ENCODE results near the gene RFT1. TPM values are rescaled to one million over a fixed set of nuclear protein-coding genes. Genes with fewer than 3 reads are reported as not detected.

Gene RFT1
- total RNA-seq, 1 experiment from 2014 or later, result 26.3 TPM

DNA sequence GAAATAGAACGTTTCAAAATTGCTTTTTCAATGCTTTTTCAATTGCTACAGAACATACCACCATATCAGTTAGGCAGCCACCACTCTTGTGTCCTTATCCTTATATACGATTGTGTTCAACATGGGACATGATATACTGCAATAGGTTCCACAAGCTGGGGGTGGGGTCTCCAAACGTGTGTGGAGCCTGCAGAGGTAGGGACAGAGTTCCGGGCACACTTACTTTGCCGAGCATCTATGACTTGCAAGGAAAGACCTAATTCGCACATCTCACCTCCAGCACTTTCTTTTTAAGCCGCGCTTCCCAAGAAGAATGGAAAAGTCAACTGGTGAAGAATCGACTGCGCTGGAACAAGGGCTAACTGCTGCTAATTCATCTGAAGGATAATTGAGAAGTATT lies 44.8 kb downstream of the RFT1 start:
- POLR2A ChIA-PET, result no interaction called here
- Mint-ChIP-seq H3K27me3 (ENCODE audit: low read depth) (no peaks in the 10 kb centered on the region), H3K4me1 (no peaks in the 10 kb centered on the region), H3K27ac (no peak overlapping the region), H3K36me3 (no peaks in the 10 kb centered on the region), H3K9me3 (no peaks in the 10 kb centered on the region), H3K4me3 (no peak overlapping the region)
- no peak for TF ChIP-seq ZNF263 (CRISPR knock-in tag; IDR thresholded peaks at IDR 0.05; ENCODE audit: low read depth)
- TF ChIP-seq, protein P1, sequence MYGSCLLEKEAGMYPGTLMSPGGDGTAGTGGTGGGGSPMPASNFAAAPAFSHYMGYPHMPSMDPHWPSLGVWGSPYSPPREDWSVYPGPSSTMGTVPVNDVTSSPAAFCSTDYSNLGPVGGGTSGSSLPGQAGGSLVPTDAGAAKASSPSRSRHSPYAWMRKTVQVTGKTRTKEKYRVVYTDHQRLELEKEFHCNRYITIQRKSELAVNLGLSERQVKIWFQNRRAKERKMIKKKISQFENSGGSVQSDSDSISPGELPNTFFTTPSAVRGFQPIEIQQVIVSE (CRISPR knock-in tag; IDR thresholded peaks at IDR 0.05; ENCODE audit: borderline replicate concordance), result no peak
- TF ChIP-seq, protein P2, sequence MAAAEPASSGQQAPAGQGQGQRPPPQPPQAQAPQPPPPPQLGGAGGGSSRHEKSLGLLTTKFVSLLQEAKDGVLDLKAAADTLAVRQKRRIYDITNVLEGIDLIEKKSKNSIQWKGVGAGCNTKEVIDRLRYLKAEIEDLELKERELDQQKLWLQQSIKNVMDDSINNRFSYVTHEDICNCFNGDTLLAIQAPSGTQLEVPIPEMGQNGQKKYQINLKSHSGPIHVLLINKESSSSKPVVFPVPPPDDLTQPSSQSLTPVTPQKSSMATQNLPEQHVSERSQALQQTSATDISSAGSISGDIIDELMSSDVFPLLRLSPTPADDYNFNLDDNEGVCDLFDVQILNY (CRISPR knock-in tag; IDR thresholded peaks at IDR 0.05), result no peak
- TF ChIP-seq, protein P3, sequence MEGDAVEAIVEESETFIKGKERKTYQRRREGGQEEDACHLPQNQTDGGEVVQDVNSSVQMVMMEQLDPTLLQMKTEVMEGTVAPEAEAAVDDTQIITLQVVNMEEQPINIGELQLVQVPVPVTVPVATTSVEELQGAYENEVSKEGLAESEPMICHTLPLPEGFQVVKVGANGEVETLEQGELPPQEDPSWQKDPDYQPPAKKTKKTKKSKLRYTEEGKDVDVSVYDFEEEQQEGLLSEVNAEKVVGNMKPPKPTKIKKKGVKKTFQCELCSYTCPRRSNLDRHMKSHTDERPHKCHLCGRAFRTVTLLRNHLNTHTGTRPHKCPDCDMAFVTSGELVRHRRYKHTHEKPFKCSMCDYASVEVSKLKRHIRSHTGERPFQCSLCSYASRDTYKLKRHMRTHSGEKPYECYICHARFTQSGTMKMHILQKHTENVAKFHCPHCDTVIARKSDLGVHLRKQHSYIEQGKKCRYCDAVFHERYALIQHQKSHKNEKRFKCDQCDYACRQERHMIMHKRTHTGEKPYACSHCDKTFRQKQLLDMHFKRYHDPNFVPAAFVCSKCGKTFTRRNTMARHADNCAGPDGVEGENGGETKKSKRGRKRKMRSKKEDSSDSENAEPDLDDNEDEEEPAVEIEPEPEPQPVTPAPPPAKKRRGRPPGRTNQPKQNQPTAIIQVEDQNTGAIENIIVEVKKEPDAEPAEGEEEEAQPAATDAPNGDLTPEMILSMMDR (IDR thresholded peaks at IDR 0.05), result no peak
- TF ChIP-seq, protein P4, sequence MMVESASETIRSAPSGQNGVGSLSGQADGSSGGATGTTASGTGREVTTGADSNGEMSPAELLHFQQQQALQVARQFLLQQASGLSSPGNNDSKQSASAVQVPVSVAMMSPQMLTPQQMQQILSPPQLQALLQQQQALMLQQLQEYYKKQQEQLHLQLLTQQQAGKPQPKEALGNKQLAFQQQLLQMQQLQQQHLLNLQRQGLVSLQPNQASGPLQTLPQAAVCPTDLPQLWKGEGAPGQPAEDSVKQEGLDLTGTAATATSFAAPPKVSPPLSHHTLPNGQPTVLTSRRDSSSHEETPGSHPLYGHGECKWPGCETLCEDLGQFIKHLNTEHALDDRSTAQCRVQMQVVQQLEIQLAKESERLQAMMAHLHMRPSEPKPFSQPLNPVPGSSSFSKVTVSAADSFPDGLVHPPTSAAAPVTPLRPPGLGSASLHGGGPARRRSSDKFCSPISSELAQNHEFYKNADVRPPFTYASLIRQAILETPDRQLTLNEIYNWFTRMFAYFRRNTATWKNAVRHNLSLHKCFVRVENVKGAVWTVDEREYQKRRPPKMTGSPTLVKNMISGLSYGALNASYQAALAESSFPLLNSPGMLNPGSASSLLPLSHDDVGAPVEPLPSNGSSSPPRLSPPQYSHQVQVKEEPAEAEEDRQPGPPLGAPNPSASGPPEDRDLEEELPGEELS (CRISPR knock-in tag; IDR thresholded peaks at IDR 0.05), result no peak
- TF ChIP-seq GRHL2 (CRISPR knock-in tag; IDR thresholded peaks at IDR 0.05; ENCODE audit: insufficient replicate concordance, severe bottlenecking), result no peak
- TF ChIP-seq, protein P5, sequence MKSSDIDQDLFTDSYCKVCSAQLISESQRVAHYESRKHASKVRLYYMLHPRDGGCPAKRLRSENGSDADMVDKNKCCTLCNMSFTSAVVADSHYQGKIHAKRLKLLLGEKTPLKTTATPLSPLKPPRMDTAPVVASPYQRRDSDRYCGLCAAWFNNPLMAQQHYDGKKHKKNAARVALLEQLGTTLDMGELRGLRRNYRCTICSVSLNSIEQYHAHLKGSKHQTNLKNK (CRISPR knock-in tag; IDR thresholded peaks at IDR 0.05), result no peak
- TF ChIP-seq ZBTB21 (CRISPR knock-in tag; IDR thresholded peaks at IDR 0.05; ENCODE audit: borderline replicate concordance), result no peak
- TF ChIP-seq, protein P6, sequence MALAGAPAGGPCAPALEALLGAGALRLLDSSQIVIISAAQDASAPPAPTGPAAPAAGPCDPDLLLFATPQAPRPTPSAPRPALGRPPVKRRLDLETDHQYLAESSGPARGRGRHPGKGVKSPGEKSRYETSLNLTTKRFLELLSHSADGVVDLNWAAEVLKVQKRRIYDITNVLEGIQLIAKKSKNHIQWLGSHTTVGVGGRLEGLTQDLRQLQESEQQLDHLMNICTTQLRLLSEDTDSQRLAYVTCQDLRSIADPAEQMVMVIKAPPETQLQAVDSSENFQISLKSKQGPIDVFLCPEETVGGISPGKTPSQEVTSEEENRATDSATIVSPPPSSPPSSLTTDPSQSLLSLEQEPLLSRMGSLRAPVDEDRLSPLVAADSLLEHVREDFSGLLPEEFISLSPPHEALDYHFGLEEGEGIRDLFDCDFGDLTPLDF (CRISPR knock-in tag; IDR thresholded peaks at IDR 0.05), result no peak
- no peak for TF ChIP-seq RELA (CRISPR knock-in tag; IDR thresholded peaks at IDR 0.05; ENCODE audit: borderline replicate concordance)
- TF ChIP-seq CBFB (CRISPR knock-in tag; IDR thresholded peaks at IDR 0.05; ENCODE audit: low read depth), result no peak
- TF ChIP-seq, protein P7, sequence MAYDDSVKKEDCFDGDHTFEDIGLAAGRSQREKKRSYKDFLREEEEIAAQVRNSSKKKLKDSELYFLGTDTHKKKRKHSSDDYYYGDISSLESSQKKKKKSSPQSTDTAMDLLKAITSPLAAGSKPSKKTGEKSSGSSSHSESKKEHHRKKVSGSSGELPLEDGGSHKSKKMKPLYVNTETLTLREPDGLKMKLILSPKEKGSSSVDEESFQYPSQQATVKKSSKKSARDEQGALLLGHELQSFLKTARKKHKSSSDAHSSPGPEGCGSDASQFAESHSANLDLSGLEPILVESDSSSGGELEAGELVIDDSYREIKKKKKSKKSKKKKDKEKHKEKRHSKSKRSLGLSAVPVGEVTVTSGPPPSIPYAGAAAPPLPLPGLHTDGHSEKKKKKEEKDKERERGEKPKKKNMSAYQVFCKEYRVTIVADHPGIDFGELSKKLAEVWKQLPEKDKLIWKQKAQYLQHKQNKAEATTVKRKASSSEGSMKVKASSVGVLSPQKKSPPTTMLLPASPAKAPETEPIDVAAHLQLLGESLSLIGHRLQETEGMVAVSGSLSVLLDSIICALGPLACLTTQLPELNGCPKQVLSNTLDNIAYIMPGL (CRISPR knock-in tag; IDR thresholded peaks at IDR 0.05), result no peak
- TF ChIP-seq IRF2 (CRISPR knock-in tag; IDR thresholded peaks at IDR 0.05; ENCODE audit: borderline replicate concordance, low read depth), result no peak
- no peak for TF ChIP-seq SP1 (CRISPR knock-in tag; conservative IDR thresholded peaks at IDR 0.05)
- TF ChIP-seq CREB1 (CRISPR knock-in tag; IDR thresholded peaks at IDR 0.05), result no peak
- TF ChIP-seq TCF7 (CRISPR knock-in tag; IDR thresholded peaks at IDR 0.05; ENCODE audit: low read depth), result no peak
- TF ChIP-seq, protein P8, sequence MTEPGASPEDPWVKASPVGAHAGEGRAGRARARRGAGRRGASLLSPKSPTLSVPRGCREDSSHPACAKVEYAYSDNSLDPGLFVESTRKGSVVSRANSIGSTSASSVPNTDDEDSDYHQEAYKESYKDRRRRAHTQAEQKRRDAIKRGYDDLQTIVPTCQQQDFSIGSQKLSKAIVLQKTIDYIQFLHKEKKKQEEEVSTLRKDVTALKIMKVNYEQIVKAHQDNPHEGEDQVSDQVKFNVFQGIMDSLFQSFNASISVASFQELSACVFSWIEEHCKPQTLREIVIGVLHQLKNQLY (CRISPR knock-in tag; IDR thresholded peaks at IDR 0.05), result no peak
- CTCF ChIA-PET, result interaction anchor here (0.5 kb wide), 1 partner anchor 151 kb away, joined by 3 read pairs; no protein-coding TSS in a partner anchor
- ATAC-seq (no peak), DNase-seq (ENCODE audit: low spot score) (no peak)

Measured in WTC11 (cell line).